Suprapubic skin (tissue), 4 donors: Measurements from ENCODE around the gene SLC6A12.

Source experiments
- EP300 ChIP-seq: sonication (generic); formaldehyde crosslinking; IDR thresholded peaks from one replicate; pipeline ENCODE4 v1.6.1; 2017; ENCODE audit warnings: antibody characterized with exemption
- POLR2A ChIP-seq, 2 donors: fragments of 450-650 bp; IDR thresholded peaks; one replicate each; pipeline ENCODE4 v1.6.1; 2017; ENCODE audit warnings: antibody characterized with exemption in 2 of 2, mild to moderate bottlenecking in 2 of 2, moderate library complexity in 2 of 2
- POLR2AphosphoS5 ChIP-seq, 3 donors: sonication (generic); formaldehyde crosslinking; IDR thresholded peaks; one replicate each; pipeline ENCODE4 v1.6.1; 2017; ENCODE audit warnings: antibody characterized with exemption in 3 of 3
- TF ChIP-seq, protein P1 (sequence below), 2 donors: fragments of 200-600 bp in 1 of 2; fragments of 450-650 bp in 1 of 2; sonication (generic) in 1 of 2; IDR thresholded peaks; one replicate each; pipeline ENCODE4 v1.5.1; 2016 to 2019; ENCODE audit warnings: antibody characterized with exemption in 2 of 2, mild to moderate bottlenecking in 1 of 2, moderate library complexity in 1 of 2

DNA sequence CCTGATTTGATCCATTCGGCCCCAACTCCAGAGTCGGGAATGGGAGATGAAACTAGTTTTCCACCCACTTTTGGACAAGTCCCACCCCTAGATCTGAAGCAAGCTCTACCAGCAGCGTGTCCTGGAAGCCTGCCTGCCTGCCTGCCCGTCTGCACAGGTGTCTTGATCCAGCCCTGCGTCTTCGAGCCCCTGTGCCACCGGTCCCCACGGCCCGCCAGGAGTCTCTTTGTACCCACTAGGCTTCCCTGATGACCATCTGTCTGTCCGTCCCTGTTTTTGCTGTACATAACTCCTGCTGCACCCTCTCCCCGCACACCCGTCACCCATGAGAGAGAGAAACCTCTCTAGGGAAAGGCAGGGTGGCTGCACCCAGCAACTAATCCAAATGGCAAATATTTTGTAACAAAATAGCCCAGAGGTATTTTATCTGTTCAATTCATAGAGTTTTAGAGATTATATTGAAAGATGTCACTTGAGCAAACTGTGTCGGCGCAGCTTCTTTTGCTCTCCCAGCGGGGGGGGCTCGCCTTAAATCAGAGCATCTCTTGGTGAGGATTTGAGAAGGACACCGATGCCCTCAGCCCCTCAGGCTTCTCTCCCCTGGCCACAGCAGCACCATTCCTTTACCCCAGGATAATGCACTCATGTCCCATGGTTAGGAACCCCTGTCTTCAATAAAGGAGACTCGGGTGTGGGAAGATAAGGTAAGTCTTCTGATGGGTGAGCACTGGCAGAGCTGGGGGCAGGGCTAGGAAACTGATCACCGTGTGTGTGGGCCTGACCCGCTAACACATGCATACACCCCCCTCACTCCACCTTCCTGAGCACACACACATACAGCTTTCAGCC is 35.8 kb downstream of the SLC6A12 start:
- TF ChIP-seq, protein P1, sequence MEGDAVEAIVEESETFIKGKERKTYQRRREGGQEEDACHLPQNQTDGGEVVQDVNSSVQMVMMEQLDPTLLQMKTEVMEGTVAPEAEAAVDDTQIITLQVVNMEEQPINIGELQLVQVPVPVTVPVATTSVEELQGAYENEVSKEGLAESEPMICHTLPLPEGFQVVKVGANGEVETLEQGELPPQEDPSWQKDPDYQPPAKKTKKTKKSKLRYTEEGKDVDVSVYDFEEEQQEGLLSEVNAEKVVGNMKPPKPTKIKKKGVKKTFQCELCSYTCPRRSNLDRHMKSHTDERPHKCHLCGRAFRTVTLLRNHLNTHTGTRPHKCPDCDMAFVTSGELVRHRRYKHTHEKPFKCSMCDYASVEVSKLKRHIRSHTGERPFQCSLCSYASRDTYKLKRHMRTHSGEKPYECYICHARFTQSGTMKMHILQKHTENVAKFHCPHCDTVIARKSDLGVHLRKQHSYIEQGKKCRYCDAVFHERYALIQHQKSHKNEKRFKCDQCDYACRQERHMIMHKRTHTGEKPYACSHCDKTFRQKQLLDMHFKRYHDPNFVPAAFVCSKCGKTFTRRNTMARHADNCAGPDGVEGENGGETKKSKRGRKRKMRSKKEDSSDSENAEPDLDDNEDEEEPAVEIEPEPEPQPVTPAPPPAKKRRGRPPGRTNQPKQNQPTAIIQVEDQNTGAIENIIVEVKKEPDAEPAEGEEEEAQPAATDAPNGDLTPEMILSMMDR (IDR thresholded peaks at IDR 0.05) = no peak
- TF ChIP-seq POLR2AphosphoS5 (IDR thresholded peaks at IDR 0.05) (no peak), POLR2A (IDR thresholded peaks at IDR 0.05) (no peak), EP300 (no peak)
